ENCODE results near the gene EXOC4.

GRCh38 chr7:133253519-133253875, 619 bp downstream of the EXOC4 start:
- TF ChIP-seq CTCF (conservative IDR thresholded peaks at IDR 0.05) (no peak), ZFX (IDR thresholded peaks at IDR 0.05) (no peak)
